IPS DF 6.9 (cell line): ENCODE results near the gene FBXW4.
"Not testable (repeated sequence)": the region's sequence is repeated elsewhere in the genome, so short reads cannot be mapped to it uniquely, and the experiment has no call there.

ENCODE experiments used
- DNase-seq: peaks from one replicate; pipeline ENCODE4 v3.0.0-alpha.2; 2013; ENCODE audit warnings: low read depth, low spot score
- H3K27ac ChIP-seq: one replicate; pipeline ENCODE4 v1.5.1; 2013; ENCODE audit warnings: low read length, control low read depth
- H3K27me3 ChIP-seq: 2 replicates; pipeline ENCODE4 v1.6.1; 2013; ENCODE audit warnings: mild to moderate bottlenecking, low read length; ENCODE audit not compliant: control insufficient read depth, insufficient read depth
- H3K36me3 ChIP-seq: 2 replicates; pipeline ENCODE4 v1.6.1; 2013; ENCODE audit warnings: low read length; ENCODE audit not compliant: control insufficient read depth, insufficient read depth
- H3K4me1 ChIP-seq: 2 replicates; pipeline ENCODE4 v1.6.1; 2013; ENCODE audit warnings: low read length; ENCODE audit not compliant: control insufficient read depth, insufficient read depth
- H3K4me3 ChIP-seq: 2 replicates; pipeline ENCODE4 v1.5.1; 2013; ENCODE audit warnings: mild to moderate bottlenecking, low read length
- H3K9me3 ChIP-seq: 2 replicates; pipeline ENCODE4 v1.6.1; 2013; ENCODE audit warnings: low read length, inconsistent platforms; ENCODE audit not compliant: control insufficient read depth, insufficient read depth
- WGBS: extraction: QIAGEN DNeasy Blood & Tissue Kit; methylation state at CpG from one replicate; pipeline ENCODE4 v1.1.7; 2013; ENCODE audit warnings: mixed read lengths, missing lambda C conversion rate; ENCODE audit not compliant: insufficient read length, insufficient coverage; 5-methylcytosine and 5-hydroxymethylcytosine counted together

The FBXW4 gene

GRCh38 chr10:101643546-101643945 is 51.4 kb downstream of the FBXW4 start:
- DNase-seq: no peak

GRCh38 chr10:101639141-101639900 is 55.6 kb downstream of the FBXW4 start:
- DNase-seq: no peak
- no peaks in the 10 kb centered on the region for H3K27me3 ChIP-seq
- no peaks in the 10 kb centered on the region for H3K9me3 ChIP-seq
- peaks cover 10% of the 10 kb centered on the region for H3K4me1 ChIP-seq
- no peak overlapping the region for H3K27ac ChIP-seq
- no peaks in the 10 kb centered on the region for H3K36me3 ChIP-seq
- H3K4me3 ChIP-seq: no peak overlapping the region
- WGBS: no CpG with 5 or more reads among the region's 2 CpGs

More at GRCh38 chr10:101643546-101643945, 51.4 kb downstream of the FBXW4 start:
- WGBS: no CpG with 5 or more reads among the region's 3 CpGs
- Histone ChIP-seq H3K9me3 (no peaks in the 10 kb centered on the region), H3K36me3 (no peaks in the 10 kb centered on the region), H3K4me3 (no peak overlapping the region), H3K4me1 (peaks cover 15% of the 10 kb centered on the region), H3K27me3 (no peaks in the 10 kb centered on the region), H3K27ac (no peak overlapping the region)

GRCh38 chr10:101633510-101633909 is 61.5 kb downstream of the FBXW4 start:
- WGBS: no CpG with 5 or more reads among the region's 4 CpGs

GRCh38 chr10:101631821-101632475 is 63.0 kb downstream of the FBXW4 start:
- Histone ChIP-seq H3K9me3 (no peaks in the 10 kb centered on the region), H3K4me3 (no peak overlapping the region), H3K27ac (no peak overlapping the region), H3K36me3 (no peaks in the 10 kb centered on the region), H3K4me1 (peaks cover 2% of the 10 kb centered on the region; the same call in 1 of the 2 replicates), H3K27me3 (no peaks in the 10 kb centered on the region)
- no CpG with 5 or more reads among the region's 8 CpGs for WGBS
- no peak for DNase-seq

More at GRCh38 chr10:101633510-101633909, 61.5 kb downstream of the FBXW4 start:
- not testable (repeated sequence) for H3K4me3 ChIP-seq, H3K9me3 ChIP-seq, H3K27me3 ChIP-seq, H3K36me3 ChIP-seq, DNase-seq, H3K4me1 ChIP-seq, H3K27ac ChIP-seq

- Histone ChIP-seq H3K27ac (no peak overlapping the region), H3K4me1 (peaks cover 2% of the 10 kb centered on the region; the same call in 1 of the 2 replicates), H3K9me3 (no peaks in the 10 kb centered on the region), H3K27me3 (no peaks in the 10 kb centered on the region), H3K36me3 (no peaks in the 10 kb centered on the region), H3K4me3 (no peak overlapping the region)
- no CpG with 5 or more reads among the region's 1 CpG for WGBS
- no peak for DNase-seq
Measured at GRCh38 chr10:101630633-101630920, 64.4 kb downstream of the FBXW4 start.

- no peaks in the 10 kb centered on the region for H3K9me3 ChIP-seq
- no peak overlapping the region for H3K4me3 ChIP-seq
- no peak overlapping the region for H3K27ac ChIP-seq
- no peaks in the 10 kb centered on the region for H3K36me3 ChIP-seq
- no peaks in the 10 kb centered on the region for H3K27me3 ChIP-seq
- H3K4me1 ChIP-seq: peaks cover 2% of the 10 kb centered on the region; the same call in 1 of the 2 replicates
- DNase-seq: no peak
- no CpG with 5 or more reads among the region's 13 CpGs for WGBS
Measured at GRCh38 chr10:101629837-101630632, 64.9 kb downstream of the FBXW4 start.

- no peak overlapping the region for H3K27ac ChIP-seq
- no peaks in the 10 kb centered on the region for H3K4me1 ChIP-seq
- no peaks in the 10 kb centered on the region for H3K27me3 ChIP-seq
- no peaks in the 10 kb centered on the region for H3K36me3 ChIP-seq
- no peak overlapping the region for H3K4me3 ChIP-seq
- no peak for DNase-seq
- no peaks in the 10 kb centered on the region for H3K9me3 ChIP-seq
- no CpG with 5 or more reads among the region's 1 CpG for WGBS
Measured at GRCh38 chr10:101625821-101626412, 69.1 kb downstream of the FBXW4 start.

GRCh38 chr10:101624526-101625102 is 70.4 kb downstream of the FBXW4 start:
- WGBS: no CpG with 5 or more reads among the region's 4 CpGs
- Histone ChIP-seq H3K9me3 (no peaks in the 10 kb centered on the region), H3K4me3 (no peak overlapping the region), H3K27me3 (no peaks in the 10 kb centered on the region), H3K36me3 (no peaks in the 10 kb centered on the region), H3K4me1 (no peaks in the 10 kb centered on the region), H3K27ac (no peak overlapping the region)
- no peak for DNase-seq

- WGBS: no CpG with 5 or more reads among the region's 1 CpG
- Histone ChIP-seq H3K27ac (no peak overlapping the region), H3K4me3 (no peak overlapping the region), H3K9me3 (no peaks in the 10 kb centered on the region), H3K27me3 (no peaks in the 10 kb centered on the region), H3K4me1 (no peaks in the 10 kb centered on the region), H3K36me3 (no peaks in the 10 kb centered on the region)
- no peak for DNase-seq
Measured at GRCh38 chr10:101623528-101623927, 71.4 kb downstream of the FBXW4 start.

GRCh38 chr10:101619983-101620382 is 75.0 kb downstream of the FBXW4 start:
- H3K9me3 ChIP-seq: no peaks in the 10 kb centered on the region
- H3K27me3 ChIP-seq: no peaks in the 10 kb centered on the region
- peaks cover 5% of the 10 kb centered on the region for H3K4me1 ChIP-seq
- no peak overlapping the region for H3K27ac ChIP-seq
- no peak for DNase-seq
- no peak overlapping the region for H3K4me3 ChIP-seq
- WGBS: no CpG with 5 or more reads among the region's 6 CpGs
- H3K36me3 ChIP-seq: no peaks in the 10 kb centered on the region
